OCI-LY3 (cell line): ENCODE results near the gene LAMA4.

Experiments
- H2AFZ ChIP-seq: fragments of 200-600, 300-600 bp; shearing (Covaris generic); 2 replicates; pipeline ENCODE4 v1.6.0; 2014; ENCODE audit warnings: antibody characterized with exemption, low read depth, low read length
- H3K27ac ChIP-seq: fragments of 200-600, 300-600 bp; sonication (generic); 2 replicates; pipeline ENCODE4 v1.5.1; 2014; ENCODE audit warnings: mild to moderate bottlenecking, low read length, moderate library complexity, mixed read lengths
- H3K27me3 ChIP-seq: fragments of 200-600, 300-600 bp; sonication (generic); 2 replicates; pipeline ENCODE4 v1.6.1; 2014; ENCODE audit warnings: low read depth, low read length, mixed read lengths
- H3K36me3 ChIP-seq: fragments of 200-600, 300-600 bp; sonication (generic); replicated peaks from 2 replicates; pipeline ENCODE3; 2014; ENCODE audit warnings: low read depth, low read length, mixed read lengths
- H3K4me1 ChIP-seq: fragments of 300-600, 200-600 bp; sonication (generic); 2 replicates; pipeline ENCODE4 v1.6.1; 2014; ENCODE audit warnings: low read length, mixed read lengths
- H3K4me2 ChIP-seq: fragments of 200-600, 300-600 bp; sonication (generic); 2 replicates; pipeline ENCODE4 v1.6.1; 2014; ENCODE audit warnings: low read length, mixed read lengths
- H3K4me3 ChIP-seq: fragments of 300-600, 200-600 bp; sonication (generic); 2 replicates; pipeline ENCODE4 v1.5.1; 2014; ENCODE audit warnings: antibody characterized with exemption, mild to moderate bottlenecking, low read length, moderate library complexity
- H3K79me2 ChIP-seq: fragments of 300-600, 200-600 bp; shearing (Covaris generic); 2 replicates; pipeline ENCODE4 v1.6.1; 2014; ENCODE audit warnings: mild to moderate bottlenecking, low read length, mixed read lengths
- H3K9ac ChIP-seq: fragments of 300-600, 200-600 bp; shearing (Covaris generic); 2 replicates; pipeline ENCODE4 v1.6.0; 2014; ENCODE audit warnings: mild to moderate bottlenecking, low read length, moderate library complexity
- H3K9me3 ChIP-seq: fragments of 200-600, 300-600 bp; shearing (Covaris generic); 2 replicates; pipeline ENCODE4 v1.6.1; 2014; ENCODE audit warnings: low read length, mixed read lengths; ENCODE audit not compliant: insufficient read depth
- H4K20me1 ChIP-seq: fragments of 200-600, 300-600 bp; sonication (generic); 2 replicates; pipeline ENCODE4 v1.6.1; 2016; ENCODE audit warnings: low read length, mixed read lengths; ENCODE audit not compliant: insufficient read depth
- EZH2phosphoT487 ChIP-seq: fragments of 200-600 bp; shearing (Covaris generic); IDR thresholded peaks from 2 replicates; pipeline ENCODE4 v1.6.1; 2018; ENCODE audit warnings: antibody characterized with exemption, mixed run types, low read depth
- TF ChIP-seq, protein P1 (sequence below): fragments of 200-600, 300-600 bp; sonication (generic); IDR thresholded peaks from 2 replicates; pipeline ENCODE4 v1.5.1; 2014; ENCODE audit warnings: antibody characterized with exemption, low read length, low read depth

The LAMA4 gene

DNA sequence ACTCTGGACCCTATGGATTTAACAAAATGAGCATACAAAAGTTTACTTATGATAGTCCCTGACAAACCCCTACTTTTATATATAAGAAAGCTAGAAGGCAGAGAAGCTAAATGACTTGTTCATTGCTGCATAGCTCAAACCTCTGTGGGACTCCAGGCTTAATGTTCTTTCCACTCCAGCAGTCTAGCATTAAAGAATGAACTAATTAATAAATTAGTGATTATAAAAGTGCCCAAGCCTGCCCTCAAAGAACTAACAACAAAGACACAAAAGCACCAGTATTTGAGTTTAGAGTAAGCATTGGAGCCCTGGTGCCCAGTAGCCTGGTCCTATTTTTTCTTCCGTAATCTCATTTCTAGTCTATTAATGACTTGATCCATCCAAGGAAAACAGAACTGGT, 59.9 kb downstream of the LAMA4 start:
- no peak overlapping the region for H3K9ac ChIP-seq
- H3K27me3 ChIP-seq = no peaks in the 10 kb centered on the region
- H3K4me3 ChIP-seq = no peak overlapping the region
- H3K4me1 ChIP-seq = no peaks in the 10 kb centered on the region
- H3K36me3 ChIP-seq = no peaks in the 10 kb centered on the region
- H3K79me2 ChIP-seq = no peaks in the 10 kb centered on the region
- H3K27ac ChIP-seq = no peak overlapping the region
- no peak overlapping the region for H3K4me2 ChIP-seq
- H3K9me3 ChIP-seq = no peaks in the 10 kb centered on the region
- H4K20me1 ChIP-seq = no peaks in the 10 kb centered on the region
- no peak for TF ChIP-seq EZH2phosphoT487
- TF ChIP-seq, protein P1, sequence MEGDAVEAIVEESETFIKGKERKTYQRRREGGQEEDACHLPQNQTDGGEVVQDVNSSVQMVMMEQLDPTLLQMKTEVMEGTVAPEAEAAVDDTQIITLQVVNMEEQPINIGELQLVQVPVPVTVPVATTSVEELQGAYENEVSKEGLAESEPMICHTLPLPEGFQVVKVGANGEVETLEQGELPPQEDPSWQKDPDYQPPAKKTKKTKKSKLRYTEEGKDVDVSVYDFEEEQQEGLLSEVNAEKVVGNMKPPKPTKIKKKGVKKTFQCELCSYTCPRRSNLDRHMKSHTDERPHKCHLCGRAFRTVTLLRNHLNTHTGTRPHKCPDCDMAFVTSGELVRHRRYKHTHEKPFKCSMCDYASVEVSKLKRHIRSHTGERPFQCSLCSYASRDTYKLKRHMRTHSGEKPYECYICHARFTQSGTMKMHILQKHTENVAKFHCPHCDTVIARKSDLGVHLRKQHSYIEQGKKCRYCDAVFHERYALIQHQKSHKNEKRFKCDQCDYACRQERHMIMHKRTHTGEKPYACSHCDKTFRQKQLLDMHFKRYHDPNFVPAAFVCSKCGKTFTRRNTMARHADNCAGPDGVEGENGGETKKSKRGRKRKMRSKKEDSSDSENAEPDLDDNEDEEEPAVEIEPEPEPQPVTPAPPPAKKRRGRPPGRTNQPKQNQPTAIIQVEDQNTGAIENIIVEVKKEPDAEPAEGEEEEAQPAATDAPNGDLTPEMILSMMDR = no peak
- H2AFZ ChIP-seq = no peak overlapping the region

DNA sequence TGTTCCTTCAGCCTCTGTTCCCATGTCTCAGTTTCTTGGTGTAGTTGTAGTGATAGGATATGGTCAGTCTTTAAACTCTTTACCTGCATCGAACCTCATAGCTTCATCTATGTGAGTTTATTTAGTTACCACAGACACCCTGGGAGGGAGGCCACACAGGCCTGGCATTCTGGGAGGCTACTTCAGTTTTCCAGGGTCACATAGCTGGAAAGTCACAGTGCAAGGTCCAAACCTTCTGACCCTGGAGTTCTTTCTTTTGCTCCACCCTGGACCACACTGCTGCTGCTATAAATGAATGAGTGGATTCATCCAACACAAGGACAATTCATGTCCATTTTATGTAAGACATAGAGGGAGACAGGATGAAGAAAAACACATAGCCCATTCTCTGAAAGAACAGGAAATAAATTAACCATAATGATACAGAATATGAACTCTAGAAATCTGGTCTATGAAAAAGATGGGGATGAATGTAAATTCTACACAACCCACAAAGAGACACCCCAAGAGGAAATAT, 60.8 kb downstream of the LAMA4 start:
- no peaks in the 10 kb centered on the region for H3K9me3 ChIP-seq
- no peak overlapping the region for H3K27ac ChIP-seq
- TF ChIP-seq, protein P1 = no peak
- no peak for TF ChIP-seq EZH2phosphoT487
- H3K27me3 ChIP-seq = no peaks in the 10 kb centered on the region
- H3K4me1 ChIP-seq = no peaks in the 10 kb centered on the region
- H2AFZ ChIP-seq = no peak overlapping the region
- no peaks in the 10 kb centered on the region for H3K79me2 ChIP-seq
- H4K20me1 ChIP-seq = no peaks in the 10 kb centered on the region
- H3K36me3 ChIP-seq = no peaks in the 10 kb centered on the region
- H3K9ac ChIP-seq = no peak overlapping the region
- H3K4me3 ChIP-seq = no peak overlapping the region
- H3K4me2 ChIP-seq = no peak overlapping the region

DNA sequence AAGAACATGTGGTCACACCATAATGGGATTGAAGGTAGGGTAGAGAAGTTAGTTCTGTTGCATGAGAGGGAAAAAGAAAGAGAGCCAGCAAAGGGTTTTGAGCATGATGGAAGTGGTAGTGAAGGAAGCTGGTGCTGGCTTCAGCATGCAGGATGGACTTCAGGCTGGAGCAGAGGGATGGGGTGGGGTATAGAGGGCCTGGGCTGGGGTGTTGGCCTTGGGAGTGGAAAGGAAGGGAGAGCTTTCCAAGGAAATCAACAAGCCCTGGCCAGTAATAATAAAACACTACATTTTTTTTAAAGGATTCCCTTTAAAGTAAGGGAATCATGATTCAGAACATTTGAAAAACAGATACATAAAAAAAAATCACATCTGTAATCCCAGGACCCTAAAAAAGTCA, 61.2 kb downstream of the LAMA4 start:
- no peak overlapping the region for H3K4me3 ChIP-seq
- no peak for TF ChIP-seq EZH2phosphoT487
- TF ChIP-seq, protein P1 = no peak
- no peak overlapping the region for H3K27ac ChIP-seq
- no peaks in the 10 kb centered on the region for H3K27me3 ChIP-seq
- H2AFZ ChIP-seq = no peak overlapping the region
- no peaks in the 10 kb centered on the region for H3K36me3 ChIP-seq
- no peak overlapping the region for H3K4me2 ChIP-seq
- no peaks in the 10 kb centered on the region for H3K4me1 ChIP-seq
- no peak overlapping the region for H3K9ac ChIP-seq
- no peaks in the 10 kb centered on the region for H4K20me1 ChIP-seq
- H3K9me3 ChIP-seq = no peaks in the 10 kb centered on the region
- no peaks in the 10 kb centered on the region for H3K79me2 ChIP-seq

DNA sequence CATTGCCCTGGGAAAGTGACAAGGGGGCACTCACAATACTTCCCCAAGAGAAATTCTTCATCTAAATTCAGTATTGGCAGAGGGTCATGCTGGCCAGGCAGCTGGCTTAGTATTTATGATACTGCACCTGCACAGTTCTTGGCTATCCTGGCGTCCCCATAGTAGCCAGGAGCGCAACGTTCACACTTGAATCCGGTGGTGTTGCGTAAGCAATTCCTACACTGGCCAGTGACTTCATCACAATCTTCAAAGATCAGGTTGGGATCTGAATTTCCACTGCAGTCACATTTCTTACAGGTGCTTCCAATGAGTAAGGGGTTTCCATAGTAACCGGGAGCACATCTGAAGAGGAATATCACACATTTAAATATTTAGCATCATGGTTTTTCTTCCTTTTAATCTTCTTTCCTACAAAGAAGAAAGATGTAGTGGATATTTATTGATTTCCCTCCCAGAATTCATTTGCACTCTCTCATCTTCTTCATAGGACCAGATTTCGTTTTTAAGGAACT, 62.8 kb downstream of the LAMA4 start:
- no peaks in the 10 kb centered on the region for H3K9me3 ChIP-seq
- H3K4me2 ChIP-seq = no peak overlapping the region
- H4K20me1 ChIP-seq = no peaks in the 10 kb centered on the region
- no peaks in the 10 kb centered on the region for H3K79me2 ChIP-seq
- no peak overlapping the region for H3K27ac ChIP-seq
- H3K27me3 ChIP-seq = no peaks in the 10 kb centered on the region
- H3K4me3 ChIP-seq = no peak overlapping the region
- no peaks in the 10 kb centered on the region for H3K36me3 ChIP-seq
- H3K4me1 ChIP-seq = no peaks in the 10 kb centered on the region
- no peak overlapping the region for H2AFZ ChIP-seq
- TF ChIP-seq EZH2phosphoT487 = no peak
- TF ChIP-seq, protein P1 = no peak
- no peak overlapping the region for H3K9ac ChIP-seq
